Stomach (tissue), 9 donors: ENCODE measurements around the gene RANBP17. TPM values are rescaled to one million over a fixed set of nuclear protein-coding genes. Genes with fewer than 3 reads are reported as not detected.
"Not testable (repeated sequence)": the region's sequence is repeated elsewhere in the genome, so short reads cannot be mapped to it uniquely, and the experiment has no call there.

Source experiments
- DNase-seq, 2 donors: peaks; one replicate each; pipeline versions ENCODE4 v3.0.0 to v3.0.0-alpha.2; 2013 to 2019
- H3K27ac ChIP-seq, 5 donors: fragments of 200-600 bp in 4 of 5; sonication (generic) in 4 of 5; one replicate each; pipeline ENCODE4 v1.5.1; 2013 to 2019; ENCODE audit warnings: mild to moderate bottlenecking in 1 of 5, moderate library complexity in 1 of 5
- H3K27me3 ChIP-seq, 3 donors: fragments of 200-600 bp; sonication (generic); one replicate each; pipeline ENCODE4 v1.5.1; 2017 to 2019; ENCODE audit warnings: mixed run types in 1 of 3
- H3K36me3 ChIP-seq, 4 donors: fragments of 200-600 bp; sonication (generic); 1 replicate in 3 of 4; 2 replicates in 1 of 4; pipeline ENCODE4 v1.5.1; 2016 to 2019
- H3K4me1 ChIP-seq, 4 donors: fragments of 200-600 bp; sonication (generic); one replicate each; pipeline ENCODE4 v1.5.1; 2016 to 2019
- H3K4me3 ChIP-seq, 4 donors: fragments of 200-600 bp; sonication (generic) in 3 of 4; one replicate each; pipeline ENCODE4 v1.5.1; 2016 to 2019; ENCODE audit warnings: mild to moderate bottlenecking in 1 of 4
- H3K9me3 ChIP-seq, 4 donors: fragments of 200-600 bp; sonication (generic); one replicate each; pipeline ENCODE4 v1.5.1; 2016 to 2019
- CTCF ChIP-seq, 7 experiments: fragments of 450-650 bp in 4 of 7; fragments of 200-600 bp in 3 of 7; sonication (generic) in 3 of 7; IDR thresholded peaks; one replicate each; pipeline ENCODE4 v1.5.1; 2016 to 2019; ENCODE audit warnings: antibody characterized with exemption in 7 of 7, control low read depth in 2 of 7, mild to moderate bottlenecking in 1 of 7
- EP300 ChIP-seq: sonication (generic); formaldehyde crosslinking; IDR thresholded peaks from one replicate; pipeline ENCODE4 v1.6.1; 2017; ENCODE audit warnings: antibody characterized with exemption
- POLR2A ChIP-seq, 4 donors: fragments of 450-650 bp; IDR thresholded peaks; one replicate each; pipeline ENCODE4 v1.6.1; 2016; ENCODE audit warnings: antibody characterized with exemption in 4 of 4, control low read depth in 2 of 4, mild to moderate bottlenecking in 1 of 4, moderate library complexity in 1 of 4
- POLR2AphosphoS5 ChIP-seq, 3 donors: sonication (generic); formaldehyde crosslinking; IDR thresholded peaks; one replicate each; pipeline ENCODE4 v1.6.1; 2016; ENCODE audit warnings: antibody characterized with exemption in 3 of 3
- WGBS, 5 donors: extraction: QIAGEN DNeasy Blood & Tissue Kit in 3 of 5; methylation state at CpG; one replicate each; pipeline versions ENCODE4 v1.1.5 to v1.1.7; 2013 to 2018; 5-methylcytosine and 5-hydroxymethylcytosine counted together
- intact Hi-C: fragments of 100-400 bp; cut with DNase I; formaldehyde crosslinking; loops from one replicate; pipeline ENCODE4 v1.15.1; 2023; ENCODE audit warnings: low total_unique reads
- polyA plus RNA-seq, 3 donors: library from polyadenylated mRNA; stranded (reverse); fragments of 200-250 nt; gene quantifications; one replicate each; pipeline ENCODE4 v1.2.3, GENCODE V29; 2013
- total RNA-seq, 5 donors: library from RNA; depleted of rRNA; stranded (reverse); fragments of >200 nt; gene quantifications; one replicate each; pipeline versions ENCODE4 v1.1.0 to v1.2.3, GENCODE V29; 2014 to 2016
- donor health status: healthy with polysubstance abuse.
- donor health status: Bipolar disorder and iron deficiency.
- donor health status: healthy.

Gene RANBP17
- total and polyA plus RNA-seq, 8 donors, result 1.4 to 75.6 (median 10.5) TPM

- intact Hi-C loops, result no loop called here
- 83 to 97% (median 91%) methylated on average over 3 of the region's 3 CpGs for WGBS, 5 donors
- TF ChIP-seq POLR2A (IDR thresholded peaks at IDR 0.05), result no peak
- no peak for TF ChIP-seq POLR2AphosphoS5 (IDR thresholded peaks at IDR 0.05)
- TF ChIP-seq EP300, result no peak
- no peak for TF ChIP-seq CTCF (IDR thresholded peaks at IDR 0.05)
- Histone ChIP-seq H3K27ac (no peak overlapping the region), H3K4me1 (no peaks in the 10 kb centered on the region), H3K4me3 (no peak overlapping the region), H3K27me3 (no peaks in the 10 kb centered on the region), H3K9me3 (no peaks in the 10 kb centered on the region), H3K36me3 (no peaks in the 10 kb centered on the region)
- DNase-seq, result no peak
Measured at GRCh38 chr5:171175746-171176145, 313.9 kb downstream of the RANBP17 start.

- H3K4me3 ChIP-seq, DNase-seq, H3K27ac ChIP-seq, H3K9me3 ChIP-seq, H3K36me3 ChIP-seq, intact Hi-C loops, H3K27me3 ChIP-seq, H3K4me1 ChIP-seq: not testable (repeated sequence)
- 91 to 97% (median 94%) methylated on average over 4 to 5 of the region's 5 CpGs for WGBS, 5 donors
Measured at GRCh38 chr5:171178190-171178589, 316.4 kb downstream of the RANBP17 start.

- no peak overlapping the region for H3K27ac ChIP-seq
- no peaks in the 10 kb centered on the region for H3K4me1 ChIP-seq
- no peaks in the 10 kb centered on the region for H3K27me3 ChIP-seq
- DNase-seq, result no peak
- H3K4me3 ChIP-seq, result no peak overlapping the region
- WGBS, 5 donors, result 45 to 71% (median 50%) methylated on average over 4 of the region's 4 CpGs
- no peaks in the 10 kb centered on the region for H3K9me3 ChIP-seq
- TF ChIP-seq POLR2A (IDR thresholded peaks at IDR 0.05), result no peak
- no peak for TF ChIP-seq CTCF (IDR thresholded peaks at IDR 0.05)
- TF ChIP-seq EP300, result no peak
- no peak for TF ChIP-seq POLR2AphosphoS5 (IDR thresholded peaks at IDR 0.05)
- peaks cover 0 to 24% (median 0%) of the 10 kb centered on the region in 4 donors for H3K36me3 ChIP-seq
- intact Hi-C loops, result no loop called here
Measured at GRCh38 chr5:171188016-171188415, 326.2 kb downstream of the RANBP17 start.

DNA sequence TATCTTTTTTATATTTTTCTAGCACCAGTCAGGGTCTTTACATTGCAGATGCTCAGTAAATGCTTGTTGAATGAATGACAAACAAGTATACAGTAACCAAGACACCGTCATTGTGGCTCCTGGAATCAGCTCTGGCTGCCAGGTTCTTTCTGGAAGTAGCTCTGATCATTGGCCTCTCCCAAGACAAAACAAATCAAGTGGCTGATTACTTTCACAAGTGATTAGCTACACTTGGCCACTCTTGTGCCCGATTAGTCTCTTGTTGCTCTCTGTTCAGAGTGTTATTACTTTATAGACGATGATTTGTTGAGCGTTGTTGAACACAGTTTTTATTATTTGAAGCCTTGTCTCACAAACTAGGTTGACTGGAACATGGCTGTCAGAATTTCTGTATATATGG, 327.6 kb downstream of the RANBP17 start:
- intact Hi-C loops, result no loop called here
- Histone ChIP-seq H3K9me3 (no peaks in the 10 kb centered on the region), H3K36me3 (peaks cover 0 to 13% (median 0%) of the 10 kb centered on the region in 4 donors), H3K4me3 (no peak overlapping the region), H3K27me3 (no peaks in the 10 kb centered on the region), H3K27ac (no peak overlapping the region), H3K4me1 (no peaks in the 10 kb centered on the region)
- 76 to 93% (median 86%) methylated on average over 4 of the region's 4 CpGs for WGBS, 5 donors
- no peak for TF ChIP-seq POLR2AphosphoS5 (IDR thresholded peaks at IDR 0.05)
- TF ChIP-seq EP300, result no peak
- no peak for TF ChIP-seq CTCF (IDR thresholded peaks at IDR 0.05)
- DNase-seq, result no peak

DNA sequence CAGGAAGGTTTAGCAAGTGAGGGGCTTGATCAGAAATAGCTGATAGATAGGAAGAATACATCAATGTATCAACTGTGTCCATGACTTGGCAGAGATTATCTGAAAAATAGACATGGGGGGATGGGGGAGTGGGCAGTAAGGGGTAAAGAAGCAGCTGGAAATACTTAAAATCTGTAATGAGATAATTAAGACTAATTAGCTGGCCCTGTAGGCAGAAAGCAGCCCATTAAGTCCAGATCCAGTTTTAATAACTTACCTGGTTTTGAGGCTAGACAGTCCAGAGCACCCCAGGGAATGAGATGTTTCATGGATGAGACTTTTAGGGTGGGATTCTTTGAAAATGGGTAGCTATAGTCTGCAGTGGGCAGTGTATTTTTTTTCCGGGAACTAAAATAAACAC, 330.3 kb downstream of the RANBP17 start:
- DNase-seq, result no peak
- intact Hi-C loops, result no loop called here
- Histone ChIP-seq H3K4me1 (no peaks in the 10 kb centered on the region), H3K27me3 (no peaks in the 10 kb centered on the region), H3K27ac (no peak overlapping the region), H3K36me3 (no peaks in the 10 kb centered on the region), H3K4me3 (no peak overlapping the region), H3K9me3 (no peaks in the 10 kb centered on the region)
- TF ChIP-seq POLR2AphosphoS5 (IDR thresholded peaks at IDR 0.05) (no peak), EP300 (no peak), POLR2A (IDR thresholded peaks at IDR 0.05) (no peak)
- WGBS, 5 donors, result 82 to 91% (median 86%) methylated on average over 1 of the region's 1 CpG
